Mucosa of rectum (tissue), 2 donors: ENCODE results near the gene CSF3R.

Source experiments
- H3K27ac ChIP-seq, 2 donors: one replicate each; pipeline ENCODE4 v1.7.0; 2013; ENCODE audit warnings: inconsistent platforms in 2 of 2, low read depth in 2 of 2, low read length in 2 of 2
- H3K27me3 ChIP-seq, 2 donors: one replicate each; pipeline ENCODE4 v1.7.0; 2013; ENCODE audit warnings: low read length in 2 of 2; ENCODE audit not compliant: control insufficient read depth in 2 of 2, insufficient read depth in 2 of 2
- H3K36me3 ChIP-seq, 2 donors: one replicate each; pipeline ENCODE4 v1.7.0; 2013; ENCODE audit warnings: low read length in 2 of 2; ENCODE audit not compliant: control insufficient read depth in 2 of 2, insufficient read depth in 2 of 2
- H3K4me1 ChIP-seq, 2 donors: one replicate each; pipeline ENCODE4 v1.7.0; 2013; ENCODE audit warnings: low read length in 2 of 2, mild to moderate bottlenecking in 1 of 2; ENCODE audit not compliant: control insufficient read depth in 2 of 2, insufficient read depth in 2 of 2
- H3K4me3 ChIP-seq, 2 donors: one replicate each; pipeline ENCODE4 v1.7.0; 2013; ENCODE audit warnings: low read length in 2 of 2
- H3K9ac ChIP-seq, 2 donors: one replicate each; pipeline ENCODE4 v1.7.0; 2013; ENCODE audit warnings: low read length in 2 of 2, low read depth in 1 of 2, mild to moderate bottlenecking in 1 of 2
- H3K9me3 ChIP-seq, 2 donors: one replicate each; pipeline ENCODE4 v1.7.0; 2013; ENCODE audit warnings: low read length in 2 of 2; ENCODE audit not compliant: control insufficient read depth in 2 of 2
- donor health status: healthy.
- donor health status: Normal muscosa, but diverticular disease.

The CSF3R gene

GRCh38 chr1:36421649-36422048, 61.1 kb downstream of the CSF3R start:
- no peak overlapping the region for H3K27ac ChIP-seq
- H3K4me3 ChIP-seq, result no peak overlapping the region
- H3K4me1 ChIP-seq, result peaks cover 0 to 5% of the 10 kb centered on the region in 2 donors
- peaks cover 0 to 8% of the 10 kb centered on the region in 2 donors for H3K36me3 ChIP-seq
- no peak overlapping the region for H3K9ac ChIP-seq
- H3K27me3 ChIP-seq, result no peaks in the 10 kb centered on the region
- H3K9me3 ChIP-seq, result no peaks in the 10 kb centered on the region

DNA sequence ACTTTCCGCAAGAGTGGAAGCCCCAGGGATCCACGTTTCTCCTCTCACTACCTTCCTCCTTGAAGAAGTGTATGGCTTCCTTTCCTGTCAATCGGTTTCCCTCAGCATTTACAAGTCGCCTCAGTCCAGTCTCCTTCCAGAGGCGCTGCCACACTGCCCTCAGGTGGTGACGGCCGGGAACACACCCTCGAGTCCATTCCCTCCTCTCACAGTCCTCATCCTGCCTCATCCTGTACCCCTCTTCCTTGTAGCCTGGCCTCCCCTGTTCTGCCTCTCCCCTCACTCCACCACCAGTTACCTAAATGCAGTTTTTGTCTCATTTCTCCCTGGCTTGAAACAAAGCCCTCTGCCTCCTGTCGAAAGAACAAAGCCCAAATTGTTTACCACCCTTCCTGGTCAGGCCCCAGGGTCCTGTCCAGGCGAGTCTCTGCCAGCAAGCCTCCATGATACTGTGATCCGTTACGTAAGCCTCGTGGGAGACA, 61.8 kb downstream of the CSF3R start:
- Histone ChIP-seq H3K27me3 (no peaks in the 10 kb centered on the region), H3K4me1 (peaks cover 0 to 6% of the 10 kb centered on the region in 2 donors), H3K36me3 (peaks cover 0 to 8% of the 10 kb centered on the region in 2 donors), H3K9me3 (no peaks in the 10 kb centered on the region), H3K4me3 (no peak overlapping the region), H3K27ac (no peak overlapping the region), H3K9ac (peak overlapping the region in 1 of 2 donors; percentile 1)

GRCh38 chr1:36420409-36420808, 62.3 kb downstream of the CSF3R start:
- Histone ChIP-seq H3K27ac (no peak overlapping the region), H3K27me3 (no peaks in the 10 kb centered on the region), H3K9ac (no peak overlapping the region), H3K4me3 (no peak overlapping the region), H3K9me3 (no peaks in the 10 kb centered on the region), H3K36me3 (peaks cover 0 to 8% of the 10 kb centered on the region in 2 donors), H3K4me1 (peaks cover 0 to 9% of the 10 kb centered on the region in 2 donors)

DNA sequence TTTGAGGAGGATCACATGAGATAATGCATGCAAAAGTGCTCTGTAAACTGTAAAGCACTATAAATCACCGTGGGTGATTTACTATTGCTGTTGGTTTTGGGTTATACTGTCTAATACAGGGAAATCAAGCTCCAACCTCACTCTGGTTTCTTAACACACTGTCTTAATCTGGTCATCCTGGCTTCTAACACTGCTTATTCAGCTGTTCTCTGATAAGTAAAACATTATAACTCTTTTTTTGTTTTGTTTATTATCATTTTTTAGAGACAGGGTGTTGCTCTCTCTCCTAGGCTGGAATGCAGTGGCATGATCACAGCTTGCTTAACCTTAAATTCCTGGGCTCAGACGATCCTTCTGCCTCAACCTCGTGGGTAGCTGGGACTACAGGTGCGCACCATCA, 63.1 kb downstream of the CSF3R start:
- H3K36me3 ChIP-seq, result peaks cover 0 to 8% of the 10 kb centered on the region in 2 donors

DNA sequence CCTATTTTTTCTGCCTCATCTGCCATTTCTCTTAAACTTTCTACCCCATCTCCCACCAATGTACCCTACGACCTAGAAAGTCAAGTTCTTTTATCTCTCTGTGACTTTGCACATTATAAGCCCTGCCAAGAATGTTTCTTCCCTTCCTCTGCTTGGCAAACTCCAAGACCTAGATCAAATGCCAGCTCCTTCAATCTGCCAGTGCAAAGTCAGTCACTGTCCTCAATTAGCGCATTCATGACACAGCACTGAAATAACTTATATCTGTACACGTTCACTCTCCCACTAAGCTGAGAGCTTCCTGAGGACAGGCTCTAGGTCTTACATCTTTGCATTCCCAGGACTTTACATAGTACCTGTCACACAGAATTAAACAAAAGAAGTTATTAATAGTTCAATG, 63.6 kb downstream of the CSF3R start:
- Histone ChIP-seq H3K9ac (no peak overlapping the region), H3K27ac (no peak overlapping the region), H3K36me3 (peaks cover 0 to 8% of the 10 kb centered on the region in 2 donors), H3K27me3 (no peaks in the 10 kb centered on the region), H3K4me1 (peaks cover 0 to 9% of the 10 kb centered on the region in 2 donors), H3K9me3 (no peaks in the 10 kb centered on the region), H3K4me3 (no peak overlapping the region)

More for the DNA sequence above, 63.1 kb downstream of the CSF3R start:
- Histone ChIP-seq H3K4me3 (no peak overlapping the region), H3K4me1 (peaks cover 0 to 9% of the 10 kb centered on the region in 2 donors), H3K9me3 (no peaks in the 10 kb centered on the region), H3K27me3 (no peaks in the 10 kb centered on the region), H3K9ac (no peak overlapping the region), H3K27ac (no peak overlapping the region)

DNA sequence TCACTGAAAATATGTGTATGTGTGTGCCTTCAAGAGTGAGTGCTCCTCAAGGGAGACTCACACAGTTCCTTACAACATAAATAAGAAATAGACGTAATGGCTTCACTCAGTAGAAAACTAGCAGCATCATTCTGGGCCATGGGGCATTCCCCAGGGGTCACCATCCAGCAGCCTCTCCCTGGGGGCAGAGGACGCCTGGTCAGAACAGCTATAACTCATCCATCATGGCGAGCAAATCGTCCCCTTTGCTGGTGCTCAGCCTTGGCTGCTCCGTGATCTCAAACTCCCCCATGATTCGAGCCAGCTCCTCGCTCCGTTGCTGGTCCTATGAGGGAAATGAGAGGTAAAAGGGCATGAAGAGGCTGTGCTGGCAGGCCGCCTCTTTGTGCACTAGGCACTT, 64.8 kb downstream of the CSF3R start:
- peaks cover 0 to 8% of the 10 kb centered on the region in 2 donors for H3K36me3 ChIP-seq

More for the DNA sequence above, 64.8 kb downstream of the CSF3R start:
- H3K27ac ChIP-seq, result no peak overlapping the region
- H3K4me3 ChIP-seq, result no peak overlapping the region
- no peaks in the 10 kb centered on the region for H3K9me3 ChIP-seq
- H3K4me1 ChIP-seq, result peaks cover 0 to 9% of the 10 kb centered on the region in 2 donors
- no peaks in the 10 kb centered on the region for H3K27me3 ChIP-seq
- H3K9ac ChIP-seq, result no peak overlapping the region
